NCI-H1436 (cell line): Measurements from ENCODE around the gene ZSCAN1.

ENCODE experiments used
- DNase-seq: peaks from one replicate; lab custom pipeline; 2025; lab: John Stamatoyannopoulos, UW

Gene ZSCAN1

DNA sequence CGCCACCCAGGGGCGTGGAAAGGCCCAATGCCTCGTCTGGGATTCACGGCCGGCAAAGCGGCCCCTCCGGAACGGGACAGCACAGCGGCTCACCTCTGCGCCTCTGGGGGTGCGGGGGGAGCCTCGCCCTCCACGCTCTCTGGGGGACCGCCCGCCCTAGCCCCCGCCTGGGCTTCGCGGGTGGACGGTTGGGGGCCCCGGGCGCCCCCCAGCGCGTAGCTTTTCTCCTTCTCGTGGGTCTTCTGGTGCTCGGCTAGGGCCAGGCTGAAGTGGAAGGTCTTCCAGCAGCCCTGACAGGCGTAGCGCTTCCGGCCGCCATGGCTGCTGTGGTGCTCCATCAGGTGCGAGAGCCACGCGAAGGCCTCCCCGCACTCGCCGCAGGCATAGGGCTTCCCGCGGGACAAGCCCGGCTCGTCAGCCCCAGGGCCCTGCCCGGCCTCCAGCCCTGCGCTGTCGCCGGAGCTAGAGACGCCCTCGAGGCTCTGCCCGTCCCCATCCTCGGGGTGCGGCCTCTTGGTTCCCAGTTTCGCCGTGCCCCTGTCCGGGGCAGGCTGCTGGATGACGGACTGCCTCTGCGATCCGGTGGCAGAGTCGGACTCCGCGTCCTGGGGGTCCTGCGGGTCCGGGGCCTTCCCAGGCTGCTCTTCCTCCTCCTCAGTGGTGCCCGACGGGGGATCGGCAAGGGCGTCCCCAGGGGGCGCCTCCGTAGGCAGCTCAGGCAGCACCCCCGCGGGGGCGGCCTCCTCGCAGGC, 50.9 kb downstream of the ZSCAN1 start:
- no peak for DNase-seq

DNA sequence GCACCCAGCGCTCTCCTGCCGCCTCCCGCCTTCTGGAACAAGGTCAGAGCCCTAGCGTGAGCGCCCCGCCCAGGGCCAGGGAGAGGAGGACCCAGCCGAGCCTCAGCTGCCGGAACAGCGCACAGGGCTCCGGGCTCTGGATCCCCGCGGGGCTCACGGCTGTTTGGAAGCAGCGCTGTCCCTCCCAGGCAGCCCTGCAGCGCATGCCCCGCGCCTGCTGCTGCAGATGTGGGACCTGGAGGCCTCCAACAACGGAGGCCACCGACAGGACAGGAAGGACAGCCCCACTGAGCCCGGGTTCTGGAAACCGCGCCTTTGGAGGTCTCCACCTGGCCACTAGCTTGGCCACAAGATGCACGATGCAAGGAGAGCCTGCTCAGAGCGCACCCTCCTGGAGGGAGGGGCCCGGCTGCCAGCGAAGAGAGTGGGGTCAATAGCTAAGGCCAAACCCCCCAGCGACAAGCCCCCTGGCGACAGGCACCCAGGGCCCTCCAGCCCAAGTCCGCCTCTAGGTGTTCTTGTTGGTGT, 51.6 kb downstream of the ZSCAN1 start:
- DNase-seq = no peak

DNA sequence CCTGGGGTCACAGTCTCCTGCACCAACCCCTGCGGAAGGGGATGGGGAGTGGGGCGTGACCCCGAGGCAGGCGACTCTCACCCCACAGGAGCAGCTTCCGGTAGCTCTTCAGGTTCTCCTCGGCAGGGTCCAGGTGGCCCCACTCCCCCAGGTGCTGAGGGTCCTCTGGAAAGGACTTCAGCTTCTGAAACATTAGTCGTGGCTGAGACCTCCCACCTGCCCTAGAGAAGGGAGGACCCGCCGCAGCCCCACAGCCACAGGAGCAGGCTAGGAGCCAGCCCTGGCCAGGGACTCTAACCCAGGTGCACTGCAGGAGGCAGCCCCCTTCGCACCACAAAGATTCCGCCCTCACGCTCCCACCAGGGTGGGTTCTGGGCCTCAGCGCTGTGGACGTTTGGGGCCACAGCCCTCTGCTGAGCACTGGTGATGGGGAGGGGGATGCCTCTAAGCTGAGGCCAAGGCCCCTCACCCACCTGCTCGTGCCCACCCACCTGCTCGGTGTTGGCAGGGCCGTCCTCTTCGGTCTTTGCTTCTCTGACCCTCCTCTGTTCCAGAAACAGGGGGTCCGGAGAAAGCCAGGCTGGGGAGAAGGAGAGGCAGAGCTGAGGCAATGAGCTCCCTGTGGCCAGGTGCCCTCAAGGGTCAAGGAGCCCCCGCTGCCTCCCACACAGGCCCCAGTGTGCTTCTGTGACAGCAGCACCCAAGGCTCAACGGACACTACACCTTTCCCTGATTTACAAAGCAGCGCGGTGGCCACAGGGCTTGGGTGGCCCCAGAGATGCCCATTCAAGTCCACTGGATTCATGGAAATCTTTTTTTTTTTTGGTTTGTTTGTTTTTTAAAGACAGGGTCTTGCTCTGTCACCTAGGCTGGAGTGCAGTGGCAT, 53.2 kb downstream of the ZSCAN1 start:
- DNase-seq = no peak

DNA sequence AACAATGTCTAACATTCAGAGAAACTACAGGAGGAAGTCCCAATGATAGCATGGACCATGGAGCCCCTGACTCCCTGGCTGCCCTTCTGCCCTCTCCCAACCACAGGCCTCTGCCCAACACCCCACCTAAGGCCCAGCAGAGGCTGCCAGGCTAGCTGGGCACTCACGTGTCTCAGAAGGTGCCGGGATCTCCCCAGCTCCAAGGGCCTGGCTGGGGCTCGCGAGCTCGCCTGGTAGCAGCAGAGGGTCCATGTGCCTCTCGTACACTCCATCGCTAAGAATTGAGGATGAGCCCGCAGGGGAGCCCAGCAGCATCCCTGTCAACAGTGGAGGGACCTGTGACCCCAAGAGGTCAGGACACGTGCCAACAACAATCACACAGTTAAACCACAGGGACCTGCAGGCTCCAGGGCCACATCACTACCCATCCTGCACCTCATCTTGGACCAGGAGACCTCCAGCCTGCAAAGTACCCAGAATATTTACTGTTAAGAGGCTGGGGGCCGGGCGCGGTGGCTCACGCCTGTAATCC, 54.8 kb downstream of the ZSCAN1 start:
- no peak for DNase-seq

DNA sequence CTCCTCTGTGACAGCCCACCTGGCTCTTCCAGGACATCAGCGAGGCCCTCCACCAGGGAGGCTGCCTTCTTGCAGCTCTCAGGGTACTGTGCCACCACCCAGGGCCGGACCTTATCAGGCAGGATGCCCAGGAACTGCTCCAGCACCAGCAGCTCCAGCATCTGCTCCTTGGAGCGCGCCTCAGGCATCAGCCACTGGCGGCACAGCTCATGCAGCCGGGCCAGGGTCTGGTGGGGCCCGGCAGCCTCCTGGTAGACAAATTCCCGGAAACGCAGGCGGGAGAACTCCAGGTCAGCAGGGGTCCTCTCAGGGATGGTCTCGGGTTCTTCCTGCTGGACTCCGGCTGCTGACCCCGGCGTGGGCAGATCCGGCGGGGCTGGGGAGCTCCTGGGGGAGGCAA, 56.0 kb downstream of the ZSCAN1 start:
- DNase-seq = no peak

DNA sequence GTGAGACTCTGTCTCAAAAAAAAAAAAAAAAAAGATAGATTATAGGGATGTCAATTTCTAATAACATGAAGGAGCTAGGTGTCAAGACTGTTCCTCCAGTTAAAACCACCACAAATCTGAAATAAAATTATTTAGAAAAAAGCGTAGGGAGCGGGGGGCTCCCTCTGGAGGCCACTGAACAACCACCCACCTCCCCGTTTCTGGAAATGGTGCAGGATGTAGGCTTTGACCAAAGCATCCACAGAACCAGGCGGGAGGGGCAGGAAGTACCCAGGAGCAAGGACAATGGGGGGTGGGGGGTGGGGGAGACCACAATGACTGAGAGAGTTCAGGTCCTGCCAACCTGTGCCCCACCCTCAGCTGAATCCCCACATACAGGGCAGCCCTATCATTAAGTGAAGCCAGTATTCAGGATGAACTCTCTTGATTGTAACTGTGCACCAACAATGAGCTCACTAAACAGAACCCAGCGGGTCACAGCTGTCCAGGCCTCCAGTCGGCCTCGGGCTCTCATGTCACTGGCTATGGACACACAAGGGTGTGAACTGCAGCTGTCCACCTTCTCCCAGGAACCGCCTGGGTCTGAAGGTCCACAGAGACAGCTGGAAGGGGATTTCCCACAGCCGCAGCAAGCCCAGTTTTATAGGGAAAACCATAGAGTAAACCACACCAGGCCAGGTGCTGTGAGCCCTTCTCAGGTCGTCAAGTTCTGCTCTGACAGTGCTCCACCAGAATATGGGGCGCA, 57.6 kb downstream of the ZSCAN1 start:
- no peak for DNase-seq

DNA sequence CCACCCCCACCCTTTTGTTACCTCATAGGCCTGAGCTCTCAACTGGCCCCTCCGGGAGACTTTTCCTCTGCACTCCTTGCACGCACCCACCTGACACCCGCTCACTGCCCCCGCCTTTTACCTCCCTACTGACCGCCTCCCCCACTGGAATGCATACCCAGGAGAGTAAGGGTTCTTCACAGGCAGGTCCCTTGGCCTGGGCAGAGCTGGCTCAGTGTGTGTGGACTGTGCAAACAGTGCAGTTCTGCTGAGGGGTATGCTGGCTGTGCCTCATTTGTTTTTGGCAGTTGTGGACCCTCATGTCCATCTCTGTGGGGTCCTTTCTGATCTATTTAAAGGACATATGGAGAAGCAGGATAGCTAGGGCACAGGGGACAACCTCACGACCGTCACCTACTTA, 59.2 kb downstream of the ZSCAN1 start:
- no peak for DNase-seq

DNA sequence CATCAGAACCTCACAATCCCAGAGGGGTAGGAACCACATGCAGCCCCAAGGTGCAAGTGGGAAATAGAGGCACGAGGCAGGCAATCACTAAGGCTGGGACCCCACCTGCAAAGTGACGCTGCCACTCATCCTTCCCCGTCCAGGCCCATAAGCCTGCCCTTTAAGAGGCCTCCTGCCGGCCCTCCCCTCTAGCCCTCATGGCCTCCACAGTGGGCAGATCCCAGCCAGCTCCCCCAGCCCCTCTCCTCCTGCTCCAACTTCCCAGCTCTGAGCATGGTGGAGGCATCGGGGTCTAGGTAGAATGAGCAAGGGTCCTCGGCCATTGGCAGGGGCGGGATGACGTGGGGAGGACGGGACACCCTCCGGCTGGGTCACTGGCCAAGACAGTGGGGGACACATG, 61.5 kb downstream of the ZSCAN1 start:
- DNase-seq = no peak

DNA sequence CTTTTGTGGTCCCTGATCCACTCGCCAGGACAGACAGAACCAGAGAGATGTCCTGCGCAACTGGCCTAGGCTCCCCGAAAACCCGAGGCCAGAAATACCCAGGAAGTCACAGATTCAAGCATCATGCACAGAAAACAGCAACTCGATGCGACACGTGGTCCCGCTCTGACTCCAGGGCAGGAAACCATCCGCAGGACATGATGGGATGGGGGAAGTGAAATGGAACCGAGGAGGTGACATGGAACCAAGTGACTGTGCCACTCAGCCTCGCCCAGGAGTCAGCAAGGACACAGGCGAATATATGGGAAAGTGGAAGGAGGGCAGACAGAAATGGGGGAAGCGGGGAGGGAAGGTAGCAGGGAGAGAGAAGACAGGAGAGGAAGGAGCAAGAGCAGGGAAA, 63.1 kb downstream of the ZSCAN1 start:
- DNase-seq = no peak

DNA sequence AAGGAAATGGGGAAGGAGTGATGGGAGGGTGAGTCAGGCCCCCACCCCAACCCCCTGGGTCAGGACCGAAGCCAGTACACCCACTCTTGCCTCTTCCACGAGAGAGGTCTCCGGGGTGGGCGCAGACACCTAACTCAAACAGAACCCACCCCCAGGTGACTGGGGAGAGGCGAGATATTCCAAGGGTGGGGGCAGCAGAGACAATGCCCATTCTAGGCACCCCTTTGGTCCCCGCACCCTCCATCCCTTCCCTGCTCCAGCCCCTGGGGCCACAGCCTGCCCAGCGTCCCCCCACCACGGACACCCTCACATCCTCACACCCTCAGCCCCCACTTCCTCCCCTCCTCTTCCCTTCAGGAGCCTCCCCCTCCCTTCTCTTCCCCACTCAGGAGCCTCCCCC, 63.5 kb downstream of the ZSCAN1 start:
- DNase-seq = no peak

DNA sequence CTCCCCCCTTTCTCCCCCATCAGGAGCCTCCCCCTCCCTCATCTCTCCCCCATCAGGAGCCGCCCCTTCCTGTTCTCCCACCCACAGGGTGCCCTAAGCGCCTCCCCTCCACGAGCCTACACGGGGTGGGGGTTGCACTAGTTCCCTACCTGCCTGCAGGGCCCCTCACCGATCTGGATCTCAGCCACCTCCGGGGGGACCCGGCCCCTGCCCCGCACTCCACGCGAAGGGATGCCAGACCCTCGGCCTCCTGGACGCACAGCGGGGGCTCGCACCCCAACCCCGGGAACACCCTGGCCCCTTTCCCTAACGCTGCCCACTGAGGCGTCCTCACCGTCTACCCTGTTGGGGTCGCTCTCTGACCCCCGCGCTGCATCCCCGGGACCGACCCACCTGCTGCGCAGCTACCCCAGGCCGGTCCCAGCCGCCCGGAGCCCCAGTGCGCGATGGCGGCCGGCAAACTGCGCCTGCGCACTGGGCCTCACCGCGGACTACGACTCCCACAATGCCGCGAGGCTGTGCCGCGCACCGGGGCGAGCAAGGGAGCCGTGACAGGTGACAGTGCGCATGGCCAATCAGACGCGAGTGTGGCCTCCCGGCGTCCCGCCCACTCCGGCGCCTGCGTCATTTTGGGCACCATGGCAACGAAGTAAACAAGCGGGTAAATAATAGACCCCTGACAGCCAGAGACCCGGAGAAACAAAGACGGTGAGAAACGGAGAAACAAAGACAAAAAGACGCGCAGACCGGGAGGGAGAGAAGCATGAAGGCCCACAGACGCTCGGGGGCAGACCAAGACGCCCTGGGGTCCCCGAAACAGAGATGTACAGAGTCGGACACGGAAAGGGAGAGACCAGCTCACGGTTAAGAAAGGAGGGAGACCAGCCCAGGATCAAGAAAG, 64.2 kb downstream of the ZSCAN1 start, which contains the start of gene ZSCAN18:
TSS of gene ZSCAN18 (minus strand) at position 451 of the 901 bp plus-strand sequence. CDS start 7,964 bp downstream, outside the sequence.
- peak; percentile 99 for DNase-seq

DNA sequence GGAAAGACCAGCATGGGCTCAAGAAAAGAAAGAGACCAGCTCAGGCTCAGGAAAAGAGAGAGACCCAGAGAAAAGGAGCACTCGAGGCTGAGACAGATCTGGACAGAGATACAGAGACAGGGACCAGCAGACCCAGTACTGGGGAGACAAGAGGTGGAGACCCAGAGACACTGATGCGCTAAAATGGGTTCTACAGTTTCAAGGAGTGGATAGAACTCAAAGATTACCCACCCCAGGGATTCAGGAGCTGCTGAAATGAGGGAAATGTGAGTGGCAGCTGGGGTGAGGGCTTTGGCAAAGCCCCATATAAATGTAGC, 64.8 kb downstream of the ZSCAN1 start:
- peak; percentile 20 for DNase-seq
